NCI-H345 treated with DMSO at 0.1 percent for 48 hours (cell line): Measurements from ENCODE around the gene UBQLN3.

Source experiments
- DNase-seq: peaks from one replicate; lab custom pipeline; 2025; ENCODE audit not compliant: unreplicated experiment; lab: John Stamatoyannopoulos, UW

UBQLN3 gene

DNA sequence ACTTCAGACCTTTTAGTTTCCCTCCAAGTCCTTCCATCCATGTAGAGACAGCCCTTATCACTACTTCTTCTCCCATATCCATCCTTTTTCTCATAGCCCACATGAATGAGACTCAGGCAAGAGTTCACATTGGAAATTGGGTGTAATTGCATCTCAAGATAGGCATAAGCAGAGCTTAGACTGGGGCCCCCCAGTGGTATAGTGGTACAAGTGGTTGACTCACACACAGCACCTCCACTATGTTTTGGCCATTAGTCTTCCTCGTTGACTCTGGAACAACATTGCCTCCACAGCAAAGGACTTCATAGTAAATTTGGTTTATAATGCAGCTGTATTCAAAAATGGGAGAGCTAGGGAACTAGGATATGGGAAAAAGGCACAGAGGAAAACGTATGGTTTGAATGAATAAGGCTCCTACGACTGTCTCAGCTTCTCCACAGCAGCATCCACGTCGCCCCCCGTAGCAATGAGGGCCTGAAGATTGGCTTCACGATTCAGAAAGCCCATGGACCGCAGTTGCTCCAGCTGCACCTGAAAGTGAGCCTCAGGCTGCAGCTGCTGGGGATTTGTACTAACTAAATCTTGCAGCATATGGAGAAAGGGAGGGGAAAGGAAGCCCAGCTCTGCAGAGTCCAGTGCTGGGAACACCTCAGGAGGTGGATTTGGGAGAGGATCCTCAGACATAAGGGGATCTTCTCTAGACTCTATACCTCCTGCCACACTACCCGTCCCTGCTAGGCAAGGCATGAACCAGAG is 2.4 kb downstream of the UBQLN3 start:
- no peak for DNase-seq

DNA sequence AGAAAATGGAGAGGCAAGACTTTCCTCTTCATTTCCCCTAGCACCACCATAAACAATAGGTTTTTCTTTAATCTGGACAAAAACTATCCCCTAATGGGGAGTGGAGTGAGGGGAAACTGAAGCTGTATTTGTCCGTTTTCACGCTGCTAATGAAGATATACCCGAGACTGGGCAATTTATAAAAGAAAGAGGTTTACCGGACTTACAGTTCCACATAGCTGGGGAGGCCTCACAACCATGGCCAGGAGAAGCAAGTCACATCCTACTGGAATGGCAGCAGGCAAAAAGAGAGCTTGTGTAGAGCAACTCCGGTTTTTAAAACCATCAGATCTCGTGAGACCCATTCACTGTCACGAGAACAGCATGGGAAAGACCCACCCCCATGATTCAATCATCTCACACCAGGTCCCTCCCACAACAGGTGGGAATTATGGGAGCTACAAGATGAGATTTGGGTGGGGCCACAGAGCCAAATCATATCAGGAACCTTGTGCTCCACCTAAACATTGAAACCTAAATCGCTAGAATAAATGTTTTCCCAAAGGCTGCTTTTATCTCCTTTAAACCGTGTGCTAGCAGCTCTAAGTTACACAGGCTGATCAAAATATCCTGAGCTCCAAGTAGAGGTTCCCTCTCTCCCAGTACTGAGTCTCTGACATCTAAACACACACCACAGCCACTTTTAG is 4.3 kb downstream of the UBQLN3 start:
- DNase-seq, result no peak

DNA sequence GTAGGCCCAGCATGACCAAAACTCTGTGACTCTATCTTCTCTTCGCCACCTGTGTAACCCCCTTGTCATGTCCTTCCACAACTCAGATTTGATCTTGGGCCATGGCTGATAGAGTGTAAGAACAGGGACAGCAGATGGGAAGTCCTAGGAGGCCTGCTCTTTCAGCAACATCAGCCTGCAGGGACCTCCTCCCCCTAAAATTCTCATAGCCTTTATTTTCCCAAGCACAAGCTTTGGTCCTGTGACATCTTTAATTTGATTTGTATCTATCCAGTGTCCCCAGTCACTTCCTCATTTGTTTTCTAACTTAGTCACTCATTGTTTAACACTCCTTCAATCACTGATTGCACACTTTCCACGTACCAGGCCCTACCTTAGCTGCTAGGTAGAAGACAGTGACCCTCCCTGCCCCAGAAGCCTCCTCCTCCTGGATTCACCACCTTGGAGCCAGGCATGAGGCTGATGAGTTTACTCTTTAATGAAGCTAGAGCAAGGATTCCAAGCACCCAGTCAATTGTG is 5.3 kb downstream of the UBQLN3 start:
- no peak for DNase-seq

DNA sequence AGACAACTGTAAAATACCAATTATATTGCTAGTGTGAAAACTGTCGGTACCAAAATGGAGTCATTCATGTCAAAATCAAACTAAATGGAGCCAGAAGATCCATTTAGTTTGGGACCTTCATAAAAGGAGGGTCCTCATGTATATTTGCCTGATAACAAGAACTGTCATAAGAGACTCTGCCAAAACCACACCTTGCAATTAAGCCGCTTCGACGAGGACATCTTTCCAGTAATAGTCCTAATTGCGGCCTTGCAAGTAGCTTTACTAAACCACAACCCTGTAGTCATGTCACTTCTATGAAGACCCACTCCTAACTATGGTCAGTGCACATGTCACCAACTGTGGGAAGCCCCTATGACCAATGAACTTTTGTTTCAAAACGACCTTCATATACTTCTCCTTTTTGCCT is 9.4 kb downstream of the UBQLN3 start:
- no peak for DNase-seq

DNA sequence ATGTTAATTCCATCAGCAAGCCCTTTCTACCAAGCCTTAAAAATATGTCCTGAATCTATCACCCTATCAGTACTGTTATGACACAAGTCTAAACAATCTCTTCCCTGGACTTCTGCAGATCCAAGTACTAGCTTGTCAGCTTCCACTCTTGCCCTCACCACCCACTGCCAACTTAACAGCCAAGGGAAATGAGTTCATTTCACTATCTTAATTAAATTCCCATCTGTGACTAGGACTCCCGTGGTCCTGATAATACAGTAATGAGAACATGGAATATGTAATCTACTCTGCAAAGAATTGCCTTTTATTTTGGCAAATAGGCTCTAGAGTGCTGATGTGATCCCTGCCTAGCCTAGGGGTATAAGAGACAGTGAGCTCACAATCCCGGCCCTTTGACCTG is 10.1 kb downstream of the UBQLN3 start:
- DNase-seq, result no peak

DNA sequence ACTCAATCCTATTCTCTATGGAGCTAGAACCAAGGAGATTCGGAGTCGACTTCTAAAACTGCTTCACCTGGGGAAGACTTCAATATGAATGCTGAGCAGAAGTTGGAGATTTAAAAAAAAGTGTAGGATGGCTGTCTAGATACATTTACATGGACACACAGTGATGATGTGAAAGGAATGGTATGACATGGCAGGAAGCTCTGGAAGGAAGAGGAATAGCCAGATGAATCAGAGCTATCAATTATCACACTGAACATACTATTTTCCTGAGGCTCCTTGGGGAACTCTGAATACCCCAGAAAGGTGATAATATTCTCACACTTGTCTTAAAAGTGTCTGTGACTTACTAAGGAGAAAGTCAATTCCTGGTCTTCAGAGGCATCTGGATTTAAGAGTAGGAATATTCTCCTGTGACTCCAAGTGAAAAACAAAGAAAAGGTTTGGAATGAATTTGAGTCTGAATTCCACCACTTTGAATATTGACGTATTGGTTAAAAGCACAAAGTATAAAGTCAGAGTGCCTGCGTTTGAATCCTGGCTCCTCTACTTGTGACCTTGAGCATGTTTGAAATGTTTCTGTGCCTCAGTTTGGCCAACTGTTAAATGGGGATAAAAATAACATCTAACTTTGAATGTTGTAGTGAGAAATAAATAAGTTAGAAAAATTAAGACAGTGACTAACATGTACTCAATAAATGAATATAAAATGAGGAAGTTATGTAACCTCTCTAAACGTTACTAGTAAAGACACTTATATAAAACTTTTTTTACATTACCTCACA is 20.0 kb downstream of the UBQLN3 start:
- DNase-seq, result no peak

DNA sequence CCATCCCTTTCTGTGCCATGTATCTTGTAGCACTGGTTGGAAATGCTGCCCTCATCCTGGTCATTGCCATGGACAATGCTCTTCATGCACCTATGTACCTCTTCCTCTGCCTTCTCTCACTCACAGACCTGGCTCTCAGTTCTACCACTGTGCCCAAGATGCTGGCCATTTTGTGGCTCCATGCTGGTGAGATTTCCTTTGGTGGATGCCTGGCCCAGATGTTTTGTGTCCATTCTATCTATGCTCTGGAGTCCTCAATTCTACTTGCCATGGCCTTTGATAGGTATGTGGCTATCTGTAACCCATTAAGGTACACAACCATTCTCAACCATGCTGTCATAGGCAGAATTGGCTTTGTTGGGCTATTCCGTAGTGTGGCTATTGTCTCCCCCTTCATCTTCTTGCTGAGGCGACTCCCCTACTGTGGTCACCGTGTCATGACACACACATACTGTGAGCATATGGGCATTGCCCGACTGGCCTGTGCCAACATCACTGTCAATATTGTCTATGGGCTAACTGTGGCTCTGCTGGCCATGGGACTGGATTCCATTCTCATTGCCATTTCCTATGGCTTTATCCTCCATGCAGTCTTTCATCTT is 20.9 kb downstream of the UBQLN3 start:
- no peak for DNase-seq

DNA sequence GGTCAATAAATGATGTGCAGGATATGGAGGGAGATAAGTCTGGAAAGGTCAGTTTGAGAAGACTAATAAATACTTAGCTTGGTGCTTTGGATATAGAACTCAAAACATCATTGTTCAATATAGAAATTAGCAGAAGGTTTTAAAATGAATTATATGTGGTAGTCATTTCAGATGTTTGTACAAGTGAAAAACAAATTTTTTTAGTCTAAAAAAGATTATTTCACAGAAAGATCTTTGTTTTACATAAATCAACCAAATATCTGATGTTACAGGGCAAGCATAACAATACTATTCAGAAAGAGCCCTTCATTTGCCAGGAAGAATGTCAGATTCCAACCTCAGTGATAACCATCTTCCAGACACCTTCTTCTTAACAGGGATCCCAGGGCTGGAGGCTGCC is 21.4 kb downstream of the UBQLN3 start, which contains the start of gene OR52D1:
OR52D1 (plus strand) TSS at position 301 of the 400 bp plus-strand sequence; CDS start at position 323, 22 bp downstream.
- no peak for DNase-seq

DNA sequence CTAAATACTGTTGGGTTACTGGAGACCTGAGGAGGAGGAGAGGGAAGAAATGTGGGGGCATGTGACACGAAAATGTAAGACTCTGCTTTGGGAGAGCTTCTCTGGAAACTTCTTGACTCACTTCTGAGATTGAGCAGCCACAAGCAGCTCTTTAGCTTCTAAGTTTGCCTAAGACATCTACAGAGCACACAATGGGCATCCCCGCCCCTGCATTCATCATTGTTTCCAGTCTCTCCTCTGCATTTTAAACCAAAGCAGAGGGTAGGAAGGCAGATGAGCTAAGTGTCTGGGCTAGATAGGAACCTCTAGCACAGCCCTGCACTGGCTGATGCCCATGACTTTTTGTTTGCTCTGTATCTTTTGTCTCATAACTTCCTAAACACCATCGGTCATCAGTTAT is 23.3 kb downstream of the UBQLN3 start:
- DNase-seq, result no peak

DNA sequence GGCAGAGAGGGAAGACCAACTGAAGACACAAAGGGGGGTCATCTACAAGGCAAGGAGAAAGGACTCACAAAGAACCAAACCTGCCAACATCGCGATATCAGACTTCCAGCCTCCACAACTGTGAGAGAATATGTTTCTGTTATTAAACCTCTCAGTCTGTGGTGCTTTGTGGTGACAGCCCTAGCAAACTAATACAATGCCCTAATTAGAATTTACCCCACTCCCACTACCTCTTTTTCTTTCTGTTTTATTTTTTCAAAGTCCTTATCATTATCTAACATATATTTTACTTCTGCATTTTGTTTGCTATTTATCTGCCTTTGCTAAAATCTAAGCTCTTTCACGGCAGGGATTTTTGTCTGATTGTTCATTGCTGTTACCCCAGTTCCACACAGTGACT is 23.8 kb downstream of the UBQLN3 start:
- no peak for DNase-seq

DNA sequence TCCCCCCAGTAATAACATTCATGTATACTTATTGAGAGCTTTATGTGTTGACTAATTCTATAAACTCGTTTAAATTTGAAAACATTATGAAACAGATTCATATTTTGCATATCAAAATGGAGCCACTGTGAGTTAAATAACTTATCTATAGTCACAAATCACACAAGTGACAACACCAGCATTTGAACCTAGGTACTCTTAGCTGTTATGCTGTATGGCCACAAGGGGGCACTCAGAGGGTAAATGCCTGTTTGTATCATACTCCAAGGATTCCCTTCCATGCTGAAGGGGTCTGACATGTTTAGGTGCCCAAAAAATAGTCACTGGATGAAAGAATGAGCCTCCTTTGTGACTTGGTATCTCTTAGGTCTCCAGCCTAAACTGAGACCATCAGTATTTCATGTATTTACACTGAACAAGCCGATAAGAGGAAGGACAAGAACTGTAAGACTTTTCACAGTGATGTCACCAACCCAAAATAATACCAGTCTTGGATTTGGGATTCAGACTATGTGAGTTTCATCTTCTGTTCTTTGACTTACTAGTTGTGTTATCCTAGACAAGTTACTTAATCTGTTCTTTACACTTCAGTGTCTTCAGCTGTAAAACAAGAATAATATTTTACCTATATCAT is 33.5 kb downstream of the UBQLN3 start:
- peak; percentile 34 for DNase-seq

DNA sequence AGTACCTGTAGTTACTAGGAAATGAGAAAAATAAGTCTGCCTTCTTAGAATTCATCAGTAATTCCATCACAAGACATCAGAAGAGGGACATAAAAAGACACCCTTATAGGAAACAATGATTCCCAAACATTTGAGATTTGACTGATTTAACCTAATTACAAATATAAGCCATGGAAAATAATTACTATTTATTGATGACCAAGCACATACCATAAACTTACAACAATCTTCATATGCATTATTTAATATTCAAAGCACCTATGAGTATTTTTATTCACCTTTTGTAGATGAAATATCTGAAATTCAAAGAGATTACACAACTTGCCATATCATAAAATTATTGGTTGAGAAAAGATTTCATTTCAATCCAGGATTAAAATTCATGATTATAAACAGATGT is 35.8 kb downstream of the UBQLN3 start:
- no peak for DNase-seq

DNA sequence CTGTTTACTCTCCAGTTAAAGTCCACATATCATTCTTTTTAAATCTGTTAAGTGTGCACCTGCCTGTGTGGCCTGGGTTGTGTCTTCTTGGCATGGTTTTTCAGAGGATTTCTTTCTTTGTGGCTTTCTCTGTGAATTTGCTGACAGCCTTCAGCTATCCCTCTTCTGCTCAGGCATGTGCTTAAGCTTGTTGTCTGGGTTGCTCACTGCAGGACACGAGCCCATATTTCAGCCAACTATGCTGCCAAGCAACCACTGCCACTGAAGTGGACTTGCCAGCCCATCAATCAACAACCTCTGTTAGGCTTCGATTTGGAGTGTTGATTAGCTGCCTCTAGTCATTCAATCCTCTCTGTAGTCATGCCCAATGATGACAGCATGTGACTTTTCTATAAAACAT is 42.2 kb downstream of the UBQLN3 start:
- DNase-seq, result no peak

DNA sequence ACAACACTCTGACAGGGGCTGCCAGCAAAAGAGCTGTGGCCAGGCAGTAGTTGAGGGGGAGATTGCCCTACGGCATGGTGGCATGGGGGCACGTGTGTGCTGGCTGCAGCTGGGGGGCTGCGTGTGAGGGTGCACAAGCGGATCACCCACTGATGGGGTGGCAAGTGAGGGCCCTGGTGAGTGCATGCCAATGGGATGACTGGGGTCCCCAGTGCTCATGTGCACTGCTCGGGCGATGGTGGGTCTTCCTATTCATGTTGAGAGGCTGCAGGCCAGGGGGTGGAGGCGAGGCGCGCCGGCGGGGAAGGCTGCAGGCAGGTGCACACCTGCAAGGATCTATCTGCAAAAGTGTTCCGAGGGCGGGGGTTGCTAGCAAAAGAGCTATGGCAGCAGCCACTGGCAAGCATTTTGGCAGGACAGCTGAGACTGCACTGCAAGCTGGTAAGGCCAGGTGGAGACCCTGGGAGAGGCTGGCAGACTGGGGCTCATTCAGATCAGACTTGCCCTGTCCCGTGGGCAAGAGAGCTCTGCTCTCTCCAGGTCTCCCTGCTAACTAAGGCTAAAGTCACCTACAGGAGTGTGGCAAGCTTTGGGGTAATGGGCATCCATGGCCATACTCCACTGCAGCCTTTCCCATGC is 48.7 kb downstream of the UBQLN3 start:
- no peak for DNase-seq
